Aorta (tissue), 5 donors: ENCODE data around the gene SEC16B. TPM values are rescaled to one million over a fixed set of nuclear protein-coding genes. Genes with fewer than 3 reads are reported as not detected.
"Not testable (repeated sequence)": the region's sequence is repeated elsewhere in the genome, so short reads cannot be mapped to it uniquely, and the experiment has no call there.

ENCODE experiments used
- ATAC-seq: fragments of 200-7000 bp; cut with Tn5 transposase; one replicate; pipeline ENCODE4 v1.9.1; 2022; ENCODE audit warnings: moderate library complexity; ENCODE audit not compliant: low FRiP score
- DNase-seq, 2 donors: peaks; one replicate each; pipeline ENCODE4 v3.0.0-alpha.2; 2020
- H3K27ac ChIP-seq, 2 donors: one replicate each; pipeline ENCODE4 v1.5.1; 2013; ENCODE audit warnings: low read length in 2 of 2, mild to moderate bottlenecking in 2 of 2, moderate library complexity in 2 of 2, control low read depth in 1 of 2, inconsistent platforms in 1 of 2, low read depth in 1 of 2
- H3K27me3 ChIP-seq, 2 donors: one replicate each; pipeline ENCODE4 v1.6.1; 2013; ENCODE audit warnings: control low read depth in 1 of 2, low read length in 1 of 2, mild to moderate bottlenecking in 1 of 2, moderate library complexity in 1 of 2; ENCODE audit not compliant: insufficient read depth in 2 of 2, control insufficient read depth in 1 of 2
- H3K36me3 ChIP-seq, 2 donors: one replicate each; pipeline ENCODE4 v1.6.1; 2013; ENCODE audit warnings: control low read depth in 1 of 2, low read length in 1 of 2, mild to moderate bottlenecking in 1 of 2; ENCODE audit not compliant: insufficient read depth in 2 of 2, control insufficient read depth in 1 of 2
- H3K4me1 ChIP-seq, 2 donors: one replicate each; pipeline ENCODE4 v1.6.1; 2013; ENCODE audit warnings: low read length in 2 of 2, control low read depth in 1 of 2, mild to moderate bottlenecking in 1 of 2, moderate library complexity in 1 of 2; ENCODE audit not compliant: insufficient read depth in 2 of 2, control insufficient read depth in 1 of 2
- H3K4me3 ChIP-seq, 2 donors: one replicate each; pipeline ENCODE4 v1.5.1; 2013; ENCODE audit warnings: low read length in 2 of 2, control low read depth in 1 of 2, mild to moderate bottlenecking in 1 of 2
- H3K9me3 ChIP-seq: one replicate; pipeline ENCODE4 v1.6.1; 2013; ENCODE audit warnings: mild to moderate bottlenecking, low read length; ENCODE audit not compliant: control insufficient read depth
- WGBS, 2 donors: extraction: QIAGEN DNeasy Blood & Tissue Kit; methylation state at CpG; one replicate each; pipeline ENCODE4 v1.1.7; 2013; 5-methylcytosine and 5-hydroxymethylcytosine counted together
- intact Hi-C, 2 donors: fragments of 100-400 bp; cut with DNase I; formaldehyde crosslinking; loops; one replicate each; pipeline versions ENCODE4 v1.14.2 to v1.15.0; 2022
- polyA plus RNA-seq, 2 donors: library from polyadenylated mRNA; stranded (reverse); fragments of 200-250 nt; gene quantifications; one replicate each; pipeline ENCODE4 v1.2.3, GENCODE V29; 2013
- total RNA-seq, 2 donors: library from RNA; stranded (reverse); fragmentation: NEBNext Ultra II Directional; extraction: Animal tissue kit (Norgen Biotek cat#: 25700); gene quantifications; one replicate each; pipeline ENCODE4 v1.2.1, GENCODE V29; 2021
- donor health status: healthy with polysubstance abuse.
- donor health status: Bipolar disorder and iron deficiency.
- donor health status: DM: no; HTN: no; CAD: no.
- donor health status: DM: no; HTN: no; CAD: no.
- donor health status: DM: yes; HTN: yes; CAD: no.

Gene SEC16B
- total and polyA plus RNA-seq, 4 donors = 2.4 to 12.1 (median 7.5) TPM

- 75 to 77% methylated on average over 5 of the region's 5 CpGs for WGBS, 2 donors
- intact Hi-C loops = no loop called here
- DNase-seq (no peak), ATAC-seq (no peak)
- Histone ChIP-seq H3K36me3 (peaks cover 2 to 5% of the 10 kb centered on the region in 2 donors), H3K27me3 (no peaks in the 10 kb centered on the region), H3K9me3 (no peaks in the 10 kb centered on the region), H3K4me3 (no peak overlapping the region), H3K27ac (no peak overlapping the region), H3K4me1 (no peaks in the 10 kb centered on the region)
Measured at GRCh38 chr1:178005450-178005849, 35.6 kb upstream of the SEC16B start.

- Histone ChIP-seq H3K36me3 (peaks cover 2 to 5% of the 10 kb centered on the region in 2 donors), H3K4me3 (no peak overlapping the region), H3K9me3 (no peaks in the 10 kb centered on the region), H3K27ac (no peak overlapping the region), H3K27me3 (no peaks in the 10 kb centered on the region), H3K4me1 (no peaks in the 10 kb centered on the region)
- intact Hi-C loops = no loop called here
- 61 to 67% methylated on average over 6 of the region's 6 CpGs for WGBS, 2 donors
- ATAC-seq (no peak), DNase-seq (no peak)
Measured at GRCh38 chr1:178004926-178005391, 35.1 kb upstream of the SEC16B start.

GRCh38 chr1:177998696-177999631, 29.1 kb upstream of the SEC16B start:
- H3K27me3 ChIP-seq = no peaks in the 10 kb centered on the region
- H3K4me1 ChIP-seq = no peaks in the 10 kb centered on the region
- DNase-seq = no peak
- H3K4me3 ChIP-seq = no peak overlapping the region
- intact Hi-C loops = no loop called here
- whole genome bisulfite sequencing, 2 donors = 77 to 79% methylated on average over 4 of the region's 4 CpGs
- H3K9me3 ChIP-seq = no peaks in the 10 kb centered on the region
- ATAC-seq = no peak
- no peaks in the 10 kb centered on the region for H3K36me3 ChIP-seq
- no peak overlapping the region for H3K27ac ChIP-seq

GRCh38 chr1:177996957-177997356, 27.1 kb upstream of the SEC16B start:
- Histone ChIP-seq H3K27ac (no peak overlapping the region), H3K4me3 (no peak overlapping the region), H3K36me3 (no peaks in the 10 kb centered on the region), H3K27me3 (no peaks in the 10 kb centered on the region), H3K9me3 (no peaks in the 10 kb centered on the region), H3K4me1 (no peaks in the 10 kb centered on the region)
- peak; percentile 11 for ATAC-seq
- intact Hi-C loops = no loop called here
- DNase-seq = no peak
- WGBS, 2 donors = 92% methylated on average over 5 of the region's 5 CpGs

GRCh38 chr1:177995369-177995768, 25.5 kb upstream of the SEC16B start:
- no peaks in the 10 kb centered on the region for H3K9me3 ChIP-seq
- H3K27ac ChIP-seq = no peak overlapping the region
- no peak overlapping the region for H3K4me3 ChIP-seq
- H3K4me1 ChIP-seq = no peaks in the 10 kb centered on the region
- H3K36me3 ChIP-seq = no peaks in the 10 kb centered on the region
- no peak for ATAC-seq
- H3K27me3 ChIP-seq = no peaks in the 10 kb centered on the region
- 93 to 96% methylated on average over 5 of the region's 5 CpGs for WGBS, 2 donors
- no peak for DNase-seq
- intact Hi-C loops = no loop called here

GRCh38 chr1:177986281-177986680, 16.4 kb upstream of the SEC16B start:
- intact Hi-C loops, ATAC-seq: not testable (repeated sequence)
- 73 to 77% methylated on average over 5 of the region's 5 CpGs for WGBS, 2 donors

GRCh38 chr1:177984761-177985160, 14.9 kb upstream of the SEC16B start:
- no peaks in the 10 kb centered on the region for H3K36me3 ChIP-seq
- DNase-seq = no peak
- H3K9me3 ChIP-seq = no peaks in the 10 kb centered on the region
- intact Hi-C loops = no loop called here
- no peaks in the 10 kb centered on the region for H3K27me3 ChIP-seq
- H3K4me3 ChIP-seq = no peak overlapping the region
- H3K27ac ChIP-seq = no peak overlapping the region
- 93 to 100% methylated on average over 1 of the region's 1 CpG for WGBS, 2 donors
- no peak for ATAC-seq
- H3K4me1 ChIP-seq = no peaks in the 10 kb centered on the region

More at GRCh38 chr1:177986281-177986680, 16.4 kb upstream of the SEC16B start:
- H3K27ac ChIP-seq, H3K4me3 ChIP-seq, H3K9me3 ChIP-seq, H3K4me1 ChIP-seq, DNase-seq, H3K36me3 ChIP-seq, H3K27me3 ChIP-seq: not testable (repeated sequence)

- intact Hi-C loops = no loop called here
- Histone ChIP-seq H3K4me1 (no peaks in the 10 kb centered on the region), H3K27ac (no peak overlapping the region), H3K36me3 (no peaks in the 10 kb centered on the region), H3K4me3 (peak overlapping the region in 1 of 2 donors; percentile 45), H3K27me3 (no peaks in the 10 kb centered on the region), H3K9me3 (no peaks in the 10 kb centered on the region)
- ATAC-seq (peak; percentile 91), DNase-seq (peak; percentile 78 to 83)
- 7 to 9% methylated on average over 3 of the region's 3 CpGs for WGBS, 2 donors
Measured at GRCh38 chr1:177984136-177984525, 14.3 kb upstream of the SEC16B start.
